GM19239 (cell line): ENCODE results near the gene HOXD8.

Source experiments
- DNase-seq: peaks from one replicate; pipeline ENCODE4 v3.0.0; 2011; ENCODE audit warnings: low spot score; ENCODE audit not compliant: insufficient read length
- FAIRE-seq: peaks from 2 replicates; lab custom pipeline; 2011; peaks lifted over from hg19 to GRCh38; lab: Jason Lieb, UNC

Gene HOXD8

GRCh38 chr2:176128982-176129796 lies at the start of gene HOXD8:
TSS of gene HOXD8 (plus strand) at chr2:176129705. CDS start at chr2:176130367, 662 bp downstream.
- no peak for DNase-seq
- FAIRE-seq: no peak

- peak; percentile 69 for DNase-seq
- no peak for FAIRE-seq
These were observed 49.5 kb upstream of the HOXD8 start for GRCh38 chr2:176079831-176080539.

- FAIRE-seq: no peak
- DNase-seq: no peak
These were observed 48.7 kb upstream of the HOXD8 start for GRCh38 chr2:176080540-176081375.

GRCh38 chr2:176081376-176081836 lies 48.1 kb upstream of the HOXD8 start:
- DNase-seq (no peak), FAIRE-seq (no peak)

- no peak for DNase-seq
- no peak for FAIRE-seq
These were observed 47.5 kb upstream of the HOXD8 start for GRCh38 chr2:176081837-176082524.

GRCh38 chr2:176082525-176082823 lies 47.0 kb upstream of the HOXD8 start:
- no peak for FAIRE-seq
- DNase-seq: no peak

- no peak for DNase-seq
- FAIRE-seq: no peak
These were observed 46.4 kb upstream of the HOXD8 start for GRCh38 chr2:176082824-176083751.

GRCh38 chr2:176083796-176084261 lies 45.7 kb upstream of the HOXD8 start, which contains the start of gene EVX2:
TSS of gene EVX2 (minus strand) at chr2:176083962. CDS start at chr2:176083776, 186 bp downstream.
- no peak for DNase-seq
- FAIRE-seq: no peak

- FAIRE-seq: no peak
- no peak for DNase-seq
These were observed 44.8 kb upstream of the HOXD8 start for GRCh38 chr2:176084611-176085119.

- no peak for DNase-seq
- no peak for FAIRE-seq
These were observed 44.3 kb upstream of the HOXD8 start for GRCh38 chr2:176085120-176085788.

- FAIRE-seq: no peak
- DNase-seq: no peak
These were observed 43.4 kb upstream of the HOXD8 start for GRCh38 chr2:176085861-176086771.

GRCh38 chr2:176087330-176088047 lies 42.0 kb upstream of the HOXD8 start:
- DNase-seq (no peak), FAIRE-seq (no peak)

- DNase-seq (no peak), FAIRE-seq (no peak)
These were observed 41.2 kb upstream of the HOXD8 start for GRCh38 chr2:176088048-176088936.

GRCh38 chr2:176088937-176089842 lies 40.3 kb upstream of the HOXD8 start:
- FAIRE-seq: no peak

More at GRCh38 chr2:176088937-176089842, 40.3 kb upstream of the HOXD8 start:
- DNase-seq: no peak
